Astrocyte (in vitro differentiated cells and primary cell): ENCODE data around the gene ATP10B.

Source experiments
- CTCF ChIP-seq: IDR thresholded peaks from 2 replicates; pipeline ENCODE4 v1.5.1; 2011; ENCODE audit warnings: low read depth, mild to moderate bottlenecking, inconsistent platforms, low read length, moderate library complexity; ENCODE audit not compliant: insufficient read depth
- EZH2 ChIP-seq: IDR thresholded peaks from 2 replicates; pipeline ENCODE4 v1.6.1; 2012; ENCODE audit warnings: mild to moderate bottlenecking, low read length, inconsistent platforms; ENCODE audit not compliant: insufficient read depth

- TF ChIP-seq CTCF, result no peak
- no peak for TF ChIP-seq EZH2
Observed at GRCh38 chr5:160869989-160870521, 18.0 kb upstream of the ATP10B start.
